Retinal pigment epithelial cell (primary cell): ENCODE results near the gene TCEA2.

Experiments used
- DNase-seq: peaks from one replicate; pipeline ENCODE4 v3.0.0-alpha.2; 2010; ENCODE audit warnings: low read depth
- H3K4me3 ChIP-seq: 2 replicates; pipeline ENCODE4 v1.5.1; 2011; ENCODE audit warnings: mild to moderate bottlenecking, low read length, control low read depth, moderate library complexity
- TF ChIP-seq, protein P1 (sequence below): conservative IDR thresholded peaks from 2 replicates; pipeline ENCODE4 v1.5.1; 2011; ENCODE audit warnings: low read depth, low read length, control low read depth, inconsistent platforms

Gene TCEA2

DNA sequence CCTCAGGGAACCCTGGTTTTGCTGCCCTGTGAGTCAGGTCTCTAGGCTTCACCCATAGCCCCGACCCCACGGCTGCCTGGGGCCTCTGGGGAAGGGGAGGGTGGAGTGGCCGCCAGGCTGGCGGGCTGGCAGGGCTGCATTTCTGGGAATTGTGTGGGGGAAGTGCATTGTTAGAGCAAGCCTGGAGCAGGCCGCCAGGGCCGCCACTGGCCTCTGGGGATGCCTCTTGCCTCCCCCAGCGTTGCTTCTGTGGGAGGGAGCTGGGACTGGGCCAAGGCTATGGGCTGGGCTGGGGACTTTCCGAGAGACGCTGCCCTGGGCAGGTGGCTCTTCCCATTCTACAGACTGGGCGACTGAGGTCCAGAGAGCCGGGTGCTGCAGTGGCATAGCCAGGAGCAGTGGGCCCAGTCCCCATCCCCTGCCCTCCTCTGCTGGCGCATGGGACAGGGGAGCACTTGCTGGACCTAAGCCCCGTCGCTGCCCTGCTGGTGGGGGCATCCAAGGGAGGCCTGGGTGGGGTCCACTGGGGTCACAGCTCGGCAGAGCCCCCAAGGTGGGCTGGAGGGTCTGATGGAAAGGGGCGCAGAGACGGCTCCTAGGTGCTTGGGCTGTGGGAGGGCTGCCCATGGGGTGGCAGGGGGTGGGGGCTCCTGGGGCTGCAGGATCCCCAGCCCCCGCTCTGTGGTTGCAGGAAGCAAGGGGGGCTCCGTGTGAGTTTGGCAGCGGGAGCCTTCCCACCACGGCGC lies 6.9 kb upstream of the TCEA2 start:
- no peak for DNase-seq
- TF ChIP-seq, protein P1, sequence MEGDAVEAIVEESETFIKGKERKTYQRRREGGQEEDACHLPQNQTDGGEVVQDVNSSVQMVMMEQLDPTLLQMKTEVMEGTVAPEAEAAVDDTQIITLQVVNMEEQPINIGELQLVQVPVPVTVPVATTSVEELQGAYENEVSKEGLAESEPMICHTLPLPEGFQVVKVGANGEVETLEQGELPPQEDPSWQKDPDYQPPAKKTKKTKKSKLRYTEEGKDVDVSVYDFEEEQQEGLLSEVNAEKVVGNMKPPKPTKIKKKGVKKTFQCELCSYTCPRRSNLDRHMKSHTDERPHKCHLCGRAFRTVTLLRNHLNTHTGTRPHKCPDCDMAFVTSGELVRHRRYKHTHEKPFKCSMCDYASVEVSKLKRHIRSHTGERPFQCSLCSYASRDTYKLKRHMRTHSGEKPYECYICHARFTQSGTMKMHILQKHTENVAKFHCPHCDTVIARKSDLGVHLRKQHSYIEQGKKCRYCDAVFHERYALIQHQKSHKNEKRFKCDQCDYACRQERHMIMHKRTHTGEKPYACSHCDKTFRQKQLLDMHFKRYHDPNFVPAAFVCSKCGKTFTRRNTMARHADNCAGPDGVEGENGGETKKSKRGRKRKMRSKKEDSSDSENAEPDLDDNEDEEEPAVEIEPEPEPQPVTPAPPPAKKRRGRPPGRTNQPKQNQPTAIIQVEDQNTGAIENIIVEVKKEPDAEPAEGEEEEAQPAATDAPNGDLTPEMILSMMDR: no peak

DNA sequence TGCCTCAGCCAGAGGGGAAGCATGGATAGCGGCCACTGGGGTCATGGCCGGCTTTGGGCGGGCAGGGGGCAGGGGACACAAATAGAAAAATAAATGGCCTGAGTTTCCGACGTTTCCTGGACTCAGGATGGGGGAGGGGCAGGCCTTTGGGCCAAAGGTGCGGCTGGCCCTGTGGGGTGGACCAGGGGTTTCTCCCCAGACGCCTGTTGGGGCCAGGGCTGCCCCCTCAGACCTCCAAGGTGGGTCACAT lies 6.4 kb upstream of the TCEA2 start:
- no peak overlapping the region for H3K4me3 ChIP-seq
- TF ChIP-seq, protein P1: no peak
- no peak for DNase-seq

More for the DNA sequence above, 6.9 kb upstream of the TCEA2 start:
- H3K4me3 ChIP-seq: no peak overlapping the region

DNA sequence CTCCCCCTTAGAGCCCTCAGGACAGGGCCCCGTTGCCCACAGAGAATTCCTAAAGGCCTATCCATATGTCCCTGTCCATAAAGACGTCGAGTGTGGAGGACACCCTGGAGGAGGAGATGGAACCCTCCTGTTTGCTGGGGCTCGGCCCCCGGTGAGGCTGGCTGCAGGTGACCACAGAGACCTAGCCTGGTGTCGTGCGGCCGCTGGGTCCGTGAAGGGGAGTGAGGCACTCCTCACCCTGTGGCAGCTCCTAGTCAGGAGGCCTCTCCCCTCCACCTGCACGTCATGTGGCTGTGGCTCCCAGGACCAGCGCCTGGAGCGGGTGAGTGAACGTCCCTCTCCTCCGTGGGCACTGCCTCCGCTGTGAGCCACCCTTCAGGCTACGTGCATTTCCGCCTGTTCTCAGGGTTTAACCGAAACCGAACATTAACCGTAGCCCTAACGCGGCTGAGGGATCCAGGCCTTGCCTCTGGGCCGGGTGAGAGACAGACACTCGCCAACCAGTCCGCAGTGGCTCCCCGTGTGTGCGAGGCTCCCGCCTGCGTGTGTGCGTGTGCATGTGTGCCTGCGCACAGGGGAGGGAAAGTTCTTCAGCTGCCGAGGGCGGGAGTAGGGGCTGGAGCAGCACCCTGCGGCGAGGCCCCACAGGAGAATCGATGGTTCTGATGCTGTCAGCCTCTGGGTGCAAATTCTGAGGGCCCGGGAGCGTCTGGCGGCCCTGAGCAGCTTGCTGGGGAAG lies 5.9 kb upstream of the TCEA2 start:
- H3K4me3 ChIP-seq: no peak overlapping the region
- no peak for DNase-seq
- TF ChIP-seq, protein P1: no peak

DNA sequence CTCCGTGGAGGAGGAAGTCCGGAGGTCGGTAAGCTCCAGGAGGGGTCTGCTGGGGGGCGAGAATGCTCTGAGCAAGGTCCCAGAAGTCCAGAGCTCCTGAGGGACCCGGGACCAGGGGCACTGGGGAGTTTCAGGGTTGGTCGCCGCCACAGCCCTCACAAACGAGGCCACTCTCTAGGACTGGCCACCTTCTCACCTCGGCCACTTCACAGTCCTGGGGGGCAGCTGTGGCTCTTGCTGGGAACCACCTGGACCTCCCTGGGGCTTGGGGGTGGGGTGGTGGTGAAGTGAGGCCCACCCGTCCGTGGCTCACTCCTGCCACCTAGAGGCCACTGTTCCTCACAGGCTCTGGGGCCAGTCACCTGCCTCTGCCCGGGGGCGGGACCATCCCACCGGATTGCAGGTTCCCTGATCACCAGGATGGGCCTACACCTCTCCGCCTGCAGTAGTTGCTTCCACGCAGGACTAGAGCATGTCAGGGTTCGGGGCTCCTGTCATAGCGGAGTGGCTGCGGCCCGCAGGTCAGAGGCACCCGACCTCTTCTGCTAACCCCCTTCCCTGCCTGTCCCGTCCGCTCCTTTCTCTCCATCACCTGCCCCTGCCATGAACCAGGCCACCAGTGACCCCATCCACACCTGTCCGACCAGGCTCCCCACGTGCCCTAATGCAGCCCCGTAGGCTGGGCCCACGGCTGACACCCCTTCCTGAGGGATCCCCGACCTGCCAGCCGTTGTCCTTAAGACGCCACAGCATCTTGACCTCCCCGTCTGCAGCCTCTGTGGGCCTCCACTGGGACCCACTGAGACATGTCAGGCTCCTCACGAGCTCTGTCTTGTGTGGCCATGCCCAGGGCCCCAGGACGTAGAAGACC lies 5.1 kb upstream of the TCEA2 start:
- H3K4me3 ChIP-seq: no peak overlapping the region
- no peak for DNase-seq
- TF ChIP-seq, protein P1: peak; percentile 92

DNA sequence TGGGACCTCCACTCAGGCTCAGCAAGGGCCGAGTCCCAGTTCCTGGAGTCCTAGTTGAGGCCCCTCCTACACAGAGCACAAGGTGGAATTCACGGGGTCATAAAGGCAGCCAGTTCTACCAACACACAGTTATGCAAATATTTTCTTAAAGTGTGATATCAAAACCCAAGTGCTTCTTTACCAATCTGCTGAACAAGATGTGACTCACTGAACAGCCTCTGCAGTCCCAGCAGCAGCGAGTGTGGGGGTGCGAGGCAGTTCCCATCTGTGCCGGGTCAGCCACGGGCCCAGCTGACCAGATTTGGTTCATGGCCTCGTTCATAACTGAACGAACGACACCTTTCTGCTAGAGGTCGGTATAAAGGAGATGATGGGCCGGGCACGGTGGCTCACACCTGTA lies 4.5 kb upstream of the TCEA2 start:
- H3K4me3 ChIP-seq: no peak overlapping the region
- TF ChIP-seq, protein P1: no peak
- no peak for DNase-seq

DNA sequence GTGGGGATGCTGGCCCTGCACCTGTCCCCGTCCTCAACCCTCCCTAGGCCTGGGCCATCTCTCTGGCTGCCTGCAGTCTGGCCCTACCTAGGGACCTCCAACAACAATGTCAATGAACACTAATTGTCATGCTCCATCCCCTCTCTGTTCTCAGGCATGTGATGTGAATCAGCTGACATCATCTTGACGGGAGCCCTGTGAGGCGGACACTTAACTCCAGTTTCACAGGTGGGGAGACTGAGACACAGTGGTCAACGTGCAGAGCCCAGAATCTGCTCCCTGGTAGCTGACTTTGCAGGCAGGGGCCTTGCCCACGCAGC lies 762 bp upstream of the TCEA2 start:
- peak overlapping the region; percentile 40 for H3K4me3 ChIP-seq
- no peak for DNase-seq
- TF ChIP-seq, protein P1: no peak
